ENCODE measurements around the gene MYL11. TPM values are rescaled to one million over a fixed set of nuclear protein-coding genes. Genes with fewer than 3 reads are reported as not detected.
"Not testable (repeated sequence)": the region's sequence is repeated elsewhere in the genome, so short reads cannot be mapped to it uniquely, and the experiment has no call there.

MYL11 gene
- total and polyA plus RNA-seq, 2 experiments from 2014 or later, result 2.1 TPM; not detected in 1

DNA sequence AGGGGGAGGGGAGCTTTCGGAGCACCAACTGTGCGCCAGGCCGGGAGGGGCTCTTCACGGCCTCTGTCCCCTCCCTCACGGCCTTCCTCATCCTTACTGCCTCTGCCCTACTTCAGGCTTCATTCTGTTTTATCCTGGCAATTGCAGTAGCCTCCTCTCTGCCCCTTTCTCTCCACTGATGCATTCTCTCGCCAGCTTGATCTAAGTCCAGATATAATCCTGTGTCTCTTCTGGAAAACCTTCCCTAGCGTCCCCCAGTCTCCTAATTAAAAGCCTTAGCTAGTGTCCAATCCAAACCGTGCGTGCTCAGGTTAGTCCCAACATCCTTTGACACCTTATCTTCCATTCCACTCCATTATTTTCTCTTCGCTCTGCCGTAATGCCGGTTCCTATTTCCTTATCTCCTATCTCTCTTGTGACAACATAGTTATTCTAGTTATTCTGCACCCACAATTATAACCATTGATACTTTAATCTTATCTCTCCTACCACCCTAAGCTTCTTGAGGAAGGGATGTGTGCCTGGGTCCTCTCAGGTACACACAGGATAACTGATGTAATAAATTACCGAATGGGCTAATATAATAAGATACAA lies 21.5 kb downstream of the MYL11 start:
- in situ Hi-C loops (cut with MboI), result no loop called here
- Histone ChIP-seq H3K4me1 (ENCODE audit: insufficient read depth) (peaks cover 7% of the 10 kb centered on the region), H3K79me2 (ENCODE audit: insufficient read depth) (peaks cover 16% of the 10 kb centered on the region), H3K4me3 (peak overlapping the region; percentile 85), H3K9me2 (ENCODE audit: insufficient read depth) (no peaks in the 10 kb centered on the region), H2AFZ (peak overlapping the region; percentile 86), H4K20me1 (ENCODE audit: insufficient read depth) (no peaks in the 10 kb centered on the region), H3F3A (ENCODE audit: insufficient read depth) (peaks cover 23% of the 10 kb centered on the region; the same call in 1 of the 2 replicates), H3K9ac (peak overlapping the region; percentile 85), H3K27me3 (replicated peaks; ENCODE audit: insufficient read depth) (no peaks in the 10 kb centered on the region), H3K4me2 (ENCODE audit: unreplicated experiment) (peak overlapping the region; percentile 82), H3K27ac (no peak overlapping the region), H3K36me3 (ENCODE audit: low read depth) (no peaks in the 10 kb centered on the region), H3K9me3 (ENCODE audit: low read depth) (no peaks in the 10 kb centered on the region)
- TF ChIP-seq EZH2 (IDR thresholded peaks at IDR 0.05; ENCODE audit: insufficient read depth, poor library complexity, severe bottlenecking) (no peak), EZH2phosphoT487 (IDR thresholded peaks at IDR 0.05; ENCODE audit: insufficient read depth, low read depth) (no peak)
- DNase-seq, result no peak
- 26 to 32% methylated on average over 13 of the region's 13 CpGs for WGBS, 2 experiments (ENCODE audit: low coverage in 1 of 2, low lambda C conversion rate in 2 of 2, missing lambda C conversion rate in 2 of 2)

DNA sequence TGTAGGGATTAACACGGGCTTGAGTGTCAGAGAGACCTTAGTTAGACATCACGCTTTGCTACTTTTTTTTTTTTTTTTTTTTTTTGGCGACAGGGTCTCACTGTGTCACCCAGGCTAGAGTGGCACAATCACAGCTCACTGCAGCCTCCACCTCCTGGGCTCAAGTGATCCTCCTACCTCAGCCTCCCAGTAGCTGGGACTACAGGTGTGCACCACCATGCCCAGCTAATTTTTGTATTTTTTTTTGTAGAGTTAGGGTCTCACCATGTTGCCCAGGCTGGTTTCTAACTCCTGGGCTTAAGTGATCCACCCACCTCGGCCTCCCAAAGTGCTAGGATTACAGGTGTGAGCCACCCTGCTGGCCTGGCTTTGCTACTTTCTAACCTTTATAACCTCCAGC lies 22.0 kb downstream of the MYL11 start:
- H3K9me2 ChIP-seq (ENCODE audit: insufficient read depth); H3K27ac ChIP-seq; H3K27me3 ChIP-seq (replicated peaks; ENCODE audit: insufficient read depth); H3K9ac ChIP-seq; H3K4me3 ChIP-seq; H3K4me2 ChIP-seq (ENCODE audit: unreplicated experiment); H3K4me1 ChIP-seq (ENCODE audit: insufficient read depth); H2AFZ ChIP-seq; H4K20me1 ChIP-seq (ENCODE audit: insufficient read depth); in situ Hi-C loops (cut with MboI); H3K9me3 ChIP-seq (ENCODE audit: low read depth); DNase-seq; H3K36me3 ChIP-seq (ENCODE audit: low read depth): not testable (repeated sequence)
- peaks cover 16% of the 10 kb centered on the region for H3K79me2 ChIP-seq (ENCODE audit: insufficient read depth)
- H3F3A ChIP-seq (ENCODE audit: insufficient read depth), result peaks cover 23% of the 10 kb centered on the region; the same call in 1 of the 2 replicates
- WGBS, 2 experiments (ENCODE audit: low coverage in 1 of 2, low lambda C conversion rate in 2 of 2, missing lambda C conversion rate in 2 of 2), result 94 to 96% methylated on average over 4 of the region's 4 CpGs

DNA sequence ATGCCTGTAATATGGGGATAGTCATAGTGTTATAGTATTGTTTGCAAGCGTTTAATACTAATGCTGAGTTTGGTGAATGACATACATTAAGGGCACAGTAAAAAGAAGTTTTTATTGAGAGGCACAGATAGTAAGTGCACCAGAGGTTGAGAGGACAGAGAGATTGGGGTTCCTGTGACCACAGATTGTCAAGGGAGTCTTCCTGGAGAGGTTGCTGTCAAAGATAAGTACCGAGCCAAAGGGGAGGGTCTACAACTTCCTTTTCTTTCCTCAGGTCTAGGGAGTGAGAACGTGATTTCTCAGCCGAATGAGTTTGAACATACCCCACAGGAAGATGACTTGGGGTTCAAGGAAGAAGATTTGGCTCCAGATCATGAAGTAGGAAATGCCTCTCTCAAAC lies 22.5 kb downstream of the MYL11 start:
- H4K20me1 ChIP-seq (ENCODE audit: insufficient read depth), result no peaks in the 10 kb centered on the region
- H3K27me3 ChIP-seq (replicated peaks; ENCODE audit: insufficient read depth), result no peaks in the 10 kb centered on the region
- in situ Hi-C loops (cut with MboI), result no loop called here

DNA sequence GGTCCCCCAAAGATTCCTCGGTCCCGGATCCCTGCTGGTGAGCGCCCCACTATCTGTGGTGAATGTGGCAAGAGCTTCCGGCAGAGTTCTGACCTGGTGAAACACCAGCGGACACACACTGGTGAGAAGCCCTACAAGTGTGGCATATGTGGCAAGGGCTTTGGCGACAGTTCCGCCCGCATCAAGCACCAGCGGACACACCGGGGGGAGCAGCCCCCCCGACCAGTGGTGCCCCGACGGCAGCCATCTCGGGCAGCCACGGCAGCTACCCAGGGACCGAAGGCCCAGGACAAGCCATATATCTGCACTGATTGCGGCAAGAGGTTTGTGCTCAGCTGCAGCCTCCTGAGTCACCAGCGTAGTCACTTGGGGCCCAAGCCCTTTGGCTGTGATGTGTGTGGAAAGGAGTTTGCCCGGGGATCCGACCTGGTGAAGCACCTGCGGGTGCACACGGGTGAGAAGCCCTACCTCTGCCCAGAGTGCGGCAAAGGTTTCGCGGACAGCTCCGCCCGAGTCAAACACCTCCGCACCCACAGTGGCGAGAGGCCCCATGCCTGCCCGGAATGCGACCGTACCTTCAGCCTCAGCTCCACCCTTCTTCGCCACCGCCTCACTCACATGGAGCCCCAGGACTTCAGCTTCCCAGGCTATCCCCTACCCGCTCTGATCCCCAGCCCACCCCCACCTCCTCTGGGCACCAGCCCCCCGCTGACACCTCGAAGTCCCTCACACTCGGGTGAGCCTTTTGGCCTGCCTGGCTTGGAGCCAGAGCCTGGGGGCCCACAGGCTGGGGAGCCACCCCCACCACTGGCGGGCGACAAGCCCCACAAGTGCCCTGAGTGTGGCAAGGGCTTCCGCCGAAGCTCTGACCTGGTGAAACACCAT lies 23.4 kb downstream of the MYL11 start:
- Histone ChIP-seq H4K20me1 (ENCODE audit: insufficient read depth) (no peaks in the 10 kb centered on the region), H3K4me1 (ENCODE audit: insufficient read depth) (peaks cover 7% of the 10 kb centered on the region), H3K9me3 (ENCODE audit: low read depth) (no peaks in the 10 kb centered on the region), H3K9ac (no peak overlapping the region), H2AFZ (no peak overlapping the region), H3K36me3 (ENCODE audit: low read depth) (no peaks in the 10 kb centered on the region), H3K27me3 (replicated peaks; ENCODE audit: insufficient read depth) (no peaks in the 10 kb centered on the region), H3K27ac (no peak overlapping the region), H3K9me2 (ENCODE audit: insufficient read depth) (no peaks in the 10 kb centered on the region), H3K79me2 (ENCODE audit: insufficient read depth) (peaks cover 16% of the 10 kb centered on the region), H3K4me2 (ENCODE audit: unreplicated experiment) (no peak overlapping the region), H3F3A (ENCODE audit: insufficient read depth) (peaks cover 23% of the 10 kb centered on the region; the same call in 1 of the 2 replicates), H3K4me3 (no peak overlapping the region)
- WGBS, 2 experiments (ENCODE audit: low coverage in 1 of 2, low lambda C conversion rate in 2 of 2, missing lambda C conversion rate in 2 of 2), result 87 to 89% methylated on average over 34 to 40 of the region's 42 CpGs
- TF ChIP-seq EZH2 (IDR thresholded peaks at IDR 0.05; ENCODE audit: insufficient read depth, poor library complexity, severe bottlenecking) (no peak), EZH2phosphoT487 (IDR thresholded peaks at IDR 0.05; ENCODE audit: insufficient read depth, low read depth) (no peak)
- no peak for DNase-seq
- in situ Hi-C loops (cut with MboI), result no loop called here

More for the DNA sequence above, 22.5 kb downstream of the MYL11 start:
- no peaks in the 10 kb centered on the region for H3K36me3 ChIP-seq (ENCODE audit: low read depth)
- peaks cover 16% of the 10 kb centered on the region for H3K79me2 ChIP-seq (ENCODE audit: insufficient read depth)
- H3K4me1 ChIP-seq (ENCODE audit: insufficient read depth), result peaks cover 7% of the 10 kb centered on the region
- peaks cover 23% of the 10 kb centered on the region; the same call in 1 of the 2 replicates for H3F3A ChIP-seq (ENCODE audit: insufficient read depth)
- no peak for TF ChIP-seq EZH2 (IDR thresholded peaks at IDR 0.05; ENCODE audit: insufficient read depth, poor library complexity, severe bottlenecking)
- no peak for TF ChIP-seq EZH2phosphoT487 (IDR thresholded peaks at IDR 0.05; ENCODE audit: insufficient read depth, low read depth)
- H3K9ac ChIP-seq, result no peak overlapping the region
- no peak overlapping the region for H3K4me3 ChIP-seq
- no peak overlapping the region for H3K27ac ChIP-seq
- no peak for DNase-seq
- WGBS, 2 experiments (ENCODE audit: low coverage in 1 of 2, low lambda C conversion rate in 2 of 2, missing lambda C conversion rate in 2 of 2), result 94 to 99% methylated on average over 4 of the region's 4 CpGs
- no peak overlapping the region for H2AFZ ChIP-seq
- no peaks in the 10 kb centered on the region for H3K9me3 ChIP-seq (ENCODE audit: low read depth)
- no peak overlapping the region for H3K4me2 ChIP-seq (ENCODE audit: unreplicated experiment)
- H3K9me2 ChIP-seq (ENCODE audit: insufficient read depth), result no peaks in the 10 kb centered on the region

Data from GM23248 (cell line).